Testis (tissue), 2 donors: ENCODE measurements around the gene LRMDA.

Experiments
- CTCF ChIP-seq, 3 experiments: fragments of 450-650 bp in 2 of 3; fragments of 200-600 bp in 1 of 3; sonication (generic) in 1 of 3; IDR thresholded peaks; one replicate each; pipeline ENCODE4 v1.5.1; 2016 to 2019; ENCODE audit warnings: antibody characterized with exemption in 3 of 3, mild to moderate bottlenecking in 2 of 3, moderate library complexity in 1 of 3
- POLR2A ChIP-seq: fragments of 450-650 bp; IDR thresholded peaks from one replicate; pipeline ENCODE4 v1.6.1; 2017; ENCODE audit warnings: antibody characterized with exemption, mild to moderate bottlenecking, moderate library complexity

- no peak for TF ChIP-seq CTCF (IDR thresholded peaks at IDR 0.05)
- no peak for TF ChIP-seq POLR2A
These were observed 706.9 kb downstream of the LRMDA start for GRCh38 chr10:76138286-76138685.
